ENCODE measurements around the gene LECT2. TPM values are rescaled to one million over a fixed set of nuclear protein-coding genes. Genes with fewer than 3 reads are reported as not detected.

LECT2 gene
- total RNA-seq, 4 donors from 2014 or later, result not detected

GRCh38 chr5:135942202-135942771 is 12.5 kb downstream of the LECT2 start:
- 75% methylated on average over 3 of the region's 3 CpGs for WGBS
- no peak overlapping the region for H3K4me3 ChIP-seq
- intact Hi-C loops (cut with DNase I), result loop anchor here (5.0 kb wide), 1 partner anchor 230 kb away; no protein-coding TSS in a partner anchor
- no peak overlapping the region for H3K27ac ChIP-seq (replicated peaks in 1 of 4)
- DNase-seq (ENCODE audit: extremely low spot score), result no peak
- no peaks in the 10 kb centered on the region for H3K36me3 ChIP-seq
- TF ChIP-seq EP300 (IDR thresholded peaks at IDR 0.05) (no peak), CTCF (IDR thresholded peaks at IDR 0.05) (no peak), POLR2A (IDR thresholded peaks at IDR 0.05; ENCODE audit: low read depth) (no peak), POLR2AphosphoS5 (IDR thresholded peaks at IDR 0.05) (no peak)
- H3K4me1 ChIP-seq, result peaks cover 0 to 6% (median 4%) of the 10 kb centered on the region in 4 donors
- H3K9me3 ChIP-seq, result no peaks in the 10 kb centered on the region
- no peaks in the 10 kb centered on the region for H3K27me3 ChIP-seq

- intact Hi-C loops (cut with DNase I), result loop anchor here (5.0 kb wide), 1 partner anchor 231 kb away; no protein-coding TSS in a partner anchor
- 90% methylated on average over 2 of the region's 2 CpGs for WGBS
- H3K9me3 ChIP-seq, result no peaks in the 10 kb centered on the region
- TF ChIP-seq POLR2AphosphoS5 (IDR thresholded peaks at IDR 0.05) (no peak), CTCF (IDR thresholded peaks at IDR 0.05) (no peak), EP300 (IDR thresholded peaks at IDR 0.05) (no peak), POLR2A (IDR thresholded peaks at IDR 0.05; ENCODE audit: low read depth) (no peak)
- no peak for DNase-seq (ENCODE audit: extremely low spot score)
- no peaks in the 10 kb centered on the region for H3K36me3 ChIP-seq
- no peak overlapping the region for H3K4me3 ChIP-seq
- H3K27ac ChIP-seq (replicated peaks in 1 of 4), result no peak overlapping the region
- no peaks in the 10 kb centered on the region for H3K27me3 ChIP-seq
- H3K4me1 ChIP-seq, result peaks cover 0 to 6% (median 4%) of the 10 kb centered on the region in 4 donors
Observed at GRCh38 chr5:135941711-135942110, 13.1 kb downstream of the LECT2 start.

- intact Hi-C loops (cut with DNase I), result no loop called here
Observed at GRCh38 chr5:135937245-135937911, 17.4 kb downstream of the LECT2 start.

GRCh38 chr5:135934939-135935338 is 19.8 kb downstream of the LECT2 start:
- Histone ChIP-seq H3K27ac (replicated peaks in 1 of 4) (no peak overlapping the region), H3K36me3 (no peaks in the 10 kb centered on the region), H3K27me3 (peaks cover 4 to 15% (median 9%) of the 10 kb centered on the region in 4 donors), H3K4me1 (peaks cover 5 to 12% (median 9%) of the 10 kb centered on the region in 4 donors), H3K4me3 (no peak overlapping the region), H3K9me3 (no peaks in the 10 kb centered on the region)
- WGBS, result 51% methylated on average over 3 of the region's 3 CpGs
- no peak for TF ChIP-seq POLR2A (IDR thresholded peaks at IDR 0.05; ENCODE audit: low read depth)
- no peak for TF ChIP-seq EP300 (IDR thresholded peaks at IDR 0.05)
- no peak for TF ChIP-seq CTCF (IDR thresholded peaks at IDR 0.05)
- TF ChIP-seq POLR2AphosphoS5 (IDR thresholded peaks at IDR 0.05), result no peak
- intact Hi-C loops (cut with DNase I), result loop anchor here (5.0 kb wide), 1 partner anchor 43 kb away; no protein-coding TSS in a partner anchor
- DNase-seq (ENCODE audit: extremely low spot score), result no peak

More at GRCh38 chr5:135937245-135937911, 17.4 kb downstream of the LECT2 start:
- Histone ChIP-seq H3K9me3 (no peaks in the 10 kb centered on the region), H3K4me1 (no peaks in the 10 kb centered on the region), H3K36me3 (no peaks in the 10 kb centered on the region), H3K27me3 (no peaks in the 10 kb centered on the region), H3K4me3 (no peak overlapping the region), H3K27ac (replicated peaks in 1 of 4) (no peak overlapping the region)
- no peak for DNase-seq (ENCODE audit: extremely low spot score)
- TF ChIP-seq POLR2AphosphoS5 (IDR thresholded peaks at IDR 0.05) (no peak), POLR2A (IDR thresholded peaks at IDR 0.05; ENCODE audit: low read depth) (no peak), CTCF (IDR thresholded peaks at IDR 0.05) (no peak), EP300 (IDR thresholded peaks at IDR 0.05) (no peak)
- WGBS, result 91% methylated on average over 5 of the region's 5 CpGs
